Gastrocnemius medialis (tissue), 4 donors: ENCODE data around the gene AGGF1. TPM values are rescaled to one million over a fixed set of nuclear protein-coding genes. Genes with fewer than 3 reads are reported as not detected.

Experiments
- ATAC-seq, 2 donors: fragments of 150-250 bp; one replicate each; pipeline ENCODE4 v1.9.1; 2016
- DNase-seq, 2 donors: peaks; one replicate each; pipeline ENCODE4 v3.0.0-alpha.2; 2019
- H3K27ac ChIP-seq, 4 donors: fragments of 200-600 bp; sonication (generic); 1 replicate in 1 of 4; 2 replicates in 3 of 4; pipeline ENCODE4 v1.5.1; 2016 to 2018; ENCODE audit warnings: mild to moderate bottlenecking in 2 of 4, moderate library complexity in 1 of 4
- H3K27me3 ChIP-seq, 3 donors: fragments of 200-600 bp; sonication (generic) in 2 of 3; 1 replicate in 1 of 3; 2 replicates in 2 of 3; pipeline versions ENCODE4 v1.5.1 to v1.6.0; 2016 to 2019; ENCODE audit warnings: mild to moderate bottlenecking in 1 of 3, moderate library complexity in 1 of 3
- H3K36me3 ChIP-seq, 2 donors: fragments of 200-600 bp; sonication (generic) in 1 of 2; one replicate each; pipeline ENCODE4 v1.5.1; 2017 to 2018
- H3K4me1 ChIP-seq, 2 donors: fragments of 200-600 bp; sonication (generic) in 1 of 2; one replicate each; pipeline ENCODE4 v1.5.1; 2016 to 2017; ENCODE audit warnings: mild to moderate bottlenecking in 2 of 2
- H3K4me3 ChIP-seq, 4 donors: fragments of 200-600 bp; sonication (generic) in 3 of 4; 1 replicate in 1 of 4; 2 replicates in 3 of 4; pipeline ENCODE4 v1.5.1; 2016 to 2019; ENCODE audit warnings: mild to moderate bottlenecking in 2 of 4
- H3K9me3 ChIP-seq, 3 donors: fragments of 200-600 bp; sonication (generic) in 2 of 3; 1 replicate in 1 of 3; 2 replicates in 2 of 3; pipeline ENCODE4 v1.5.1; 2016 to 2019
- CTCF ChIP-seq, 5 experiments: fragments of 450-650 bp in 3 of 5; fragments of 200-600 bp in 2 of 5; sonication (generic) in 2 of 5; IDR thresholded peaks in 4 of 5; conservative IDR thresholded peaks in 1 of 5; 1 replicate in 4 of 5; 2 replicates in 1 of 5; pipeline ENCODE4 v1.5.1; 2016 to 2019; ENCODE audit warnings: antibody characterized with exemption in 5 of 5, mild to moderate bottlenecking in 3 of 5, moderate library complexity in 3 of 5
- POLR2A ChIP-seq, 2 donors: fragments of 450-650 bp; IDR thresholded peaks; one replicate each; pipeline ENCODE4 v1.6.1; 2017; ENCODE audit warnings: antibody characterized with exemption in 2 of 2, mild to moderate bottlenecking in 2 of 2, moderate library complexity in 2 of 2
- in situ Hi-C, 4 donors: fragments of 200-750 bp; cut with MboI; loops; one replicate each; pipeline versions ENCODE4 v1.15.0 to v1.8.0; 2017; ENCODE audit warnings: low sequenced_read_pairs in 4 of 4
- intact Hi-C: fragments of 100-400 bp; cut with DNase I; formaldehyde crosslinking; loops from one replicate; pipeline ENCODE4 v1.15.1; 2023; ENCODE audit warnings: low total_unique reads
- total RNA-seq, 4 donors: library from RNA; depleted of rRNA; stranded (reverse); fragments of >200 nt; gene quantifications; one replicate each; pipeline versions ENCODE4 v1.1.0 to v1.2.3, GENCODE V29; 2016

The AGGF1 gene
- total RNA-seq, 4 donors from 2014 or later, result 16.9 to 25.0 (median 19.8) TPM

- ATAC-seq, result no peak
- no peak overlapping the region for H3K27ac ChIP-seq
- H3K36me3 ChIP-seq, result no peaks in the 10 kb centered on the region
- no peaks in the 10 kb centered on the region for H3K9me3 ChIP-seq
- no peaks in the 10 kb centered on the region for H3K4me1 ChIP-seq
- H3K4me3 ChIP-seq, result no peak overlapping the region
- peaks cover 0 to 12% (median 6%) of the 10 kb centered on the region in 3 donors for H3K27me3 ChIP-seq
- DNase-seq, result no peak
- intact Hi-C loops (no loop called here), in situ Hi-C loops (loop anchor here in 1 of 4 donors (10.0 to 25.0 kb wide), 2 partner anchors 143 to 405 kb away; partner anchors contain the start of gene F2RL2)
- TF ChIP-seq POLR2A (IDR thresholded peaks at IDR 0.05), result no peak
- no peak for TF ChIP-seq CTCF (IDR thresholded peaks at IDR 0.05 in 4 of 5, conservative IDR thresholded peaks at IDR 0.05 in 1 of 5)
Observed at GRCh38 chr5:77017668-77018067, 12.5 kb upstream of the AGGF1 start.

DNA sequence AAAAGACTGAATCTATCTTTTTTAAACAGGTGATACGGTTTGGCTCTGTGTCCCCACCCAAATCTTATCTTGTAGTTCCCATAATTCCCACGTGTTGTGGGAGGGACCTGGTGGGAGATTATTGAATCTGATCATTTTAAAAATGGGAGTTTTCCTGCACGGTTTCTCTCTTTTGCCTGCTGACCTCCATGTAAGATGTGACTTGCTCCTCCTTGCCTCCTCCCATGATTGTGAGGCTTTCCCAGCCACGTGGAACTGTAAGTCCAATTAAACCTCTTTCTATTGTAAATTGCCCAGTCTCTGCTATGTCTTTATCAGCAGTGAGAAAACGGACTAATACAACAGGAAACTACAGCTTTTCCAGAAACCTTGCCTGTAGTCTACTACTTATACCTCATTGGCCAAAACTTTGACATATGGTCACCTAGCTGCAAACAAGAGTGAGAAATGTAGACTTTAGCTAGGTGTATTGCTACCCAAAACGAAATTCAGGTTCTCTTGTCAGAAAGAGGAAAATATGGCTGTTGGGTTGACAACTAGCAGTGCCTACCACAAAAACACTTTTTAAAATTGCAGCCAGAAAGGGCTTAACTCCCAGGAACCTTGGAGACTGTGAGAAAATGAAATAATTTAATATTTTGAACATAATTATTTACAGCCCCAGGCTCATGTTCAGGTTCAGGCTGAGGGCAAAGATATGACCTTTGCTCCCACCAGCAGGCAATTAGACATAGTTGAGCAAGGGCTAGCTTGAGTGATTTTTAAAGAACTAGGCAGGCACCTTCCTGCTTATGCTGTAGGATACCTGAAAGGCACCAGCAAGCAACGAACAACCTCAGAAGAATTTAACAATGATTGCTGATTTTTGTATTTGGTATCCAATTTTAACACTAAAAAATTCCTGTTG, 7.4 kb upstream of the AGGF1 start:
- no peaks in the 10 kb centered on the region for H3K9me3 ChIP-seq
- H3K4me1 ChIP-seq, result no peaks in the 10 kb centered on the region
- in situ Hi-C loops (loop anchor here in 1 of 4 donors (25.0 kb wide), 1 partner anchor 410 kb away; the partner anchor contains the start of gene F2RL2), intact Hi-C loops (no loop called here)
- no peak overlapping the region for H3K4me3 ChIP-seq
- no peak overlapping the region for H3K27ac ChIP-seq
- H3K27me3 ChIP-seq, result peaks cover 0 to 14% (median 9%) of the 10 kb centered on the region in 3 donors
- TF ChIP-seq CTCF (IDR thresholded peaks at IDR 0.05 in 4 of 5, conservative IDR thresholded peaks at IDR 0.05 in 1 of 5) (no peak), POLR2A (IDR thresholded peaks at IDR 0.05) (no peak)
- DNase-seq, result no peak
- no peak for ATAC-seq
- H3K36me3 ChIP-seq, result no peaks in the 10 kb centered on the region

DNA sequence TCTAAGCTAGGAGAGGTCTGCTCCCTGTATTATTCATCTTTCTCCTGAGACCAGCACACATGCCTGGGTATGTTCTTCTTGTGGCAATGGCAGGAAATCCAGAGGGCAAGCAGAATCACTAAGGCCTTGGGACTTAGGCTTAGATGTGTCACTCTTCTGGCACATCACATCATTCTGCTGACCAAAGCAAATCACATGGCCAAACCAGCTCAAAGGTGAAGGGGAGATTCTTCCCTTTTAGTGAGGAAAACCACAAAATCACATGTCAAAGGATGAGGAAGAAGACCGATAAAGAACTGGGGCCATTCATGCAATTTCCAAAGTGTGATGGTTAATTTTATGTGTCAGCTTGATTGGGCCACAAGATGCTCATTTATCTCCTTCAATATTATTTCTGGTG, 5.7 kb upstream of the AGGF1 start:
- Histone ChIP-seq H3K36me3 (no peaks in the 10 kb centered on the region), H3K4me1 (peaks cover 0 to 2% of the 10 kb centered on the region in 2 donors), H3K27ac (no peak overlapping the region), H3K27me3 (peaks cover 0 to 14% (median 9%) of the 10 kb centered on the region in 3 donors), H3K9me3 (no peaks in the 10 kb centered on the region), H3K4me3 (no peak overlapping the region)
- TF ChIP-seq CTCF (IDR thresholded peaks at IDR 0.05 in 4 of 5, conservative IDR thresholded peaks at IDR 0.05 in 1 of 5) (no peak), POLR2A (IDR thresholded peaks at IDR 0.05) (no peak)
- DNase-seq (no peak), ATAC-seq (no peak)
- in situ Hi-C loops (loop anchor here in 1 of 4 donors (25.0 kb wide), 1 partner anchor 412 kb away; the partner anchor contains the start of gene F2RL2), intact Hi-C loops (no loop called here)

DNA sequence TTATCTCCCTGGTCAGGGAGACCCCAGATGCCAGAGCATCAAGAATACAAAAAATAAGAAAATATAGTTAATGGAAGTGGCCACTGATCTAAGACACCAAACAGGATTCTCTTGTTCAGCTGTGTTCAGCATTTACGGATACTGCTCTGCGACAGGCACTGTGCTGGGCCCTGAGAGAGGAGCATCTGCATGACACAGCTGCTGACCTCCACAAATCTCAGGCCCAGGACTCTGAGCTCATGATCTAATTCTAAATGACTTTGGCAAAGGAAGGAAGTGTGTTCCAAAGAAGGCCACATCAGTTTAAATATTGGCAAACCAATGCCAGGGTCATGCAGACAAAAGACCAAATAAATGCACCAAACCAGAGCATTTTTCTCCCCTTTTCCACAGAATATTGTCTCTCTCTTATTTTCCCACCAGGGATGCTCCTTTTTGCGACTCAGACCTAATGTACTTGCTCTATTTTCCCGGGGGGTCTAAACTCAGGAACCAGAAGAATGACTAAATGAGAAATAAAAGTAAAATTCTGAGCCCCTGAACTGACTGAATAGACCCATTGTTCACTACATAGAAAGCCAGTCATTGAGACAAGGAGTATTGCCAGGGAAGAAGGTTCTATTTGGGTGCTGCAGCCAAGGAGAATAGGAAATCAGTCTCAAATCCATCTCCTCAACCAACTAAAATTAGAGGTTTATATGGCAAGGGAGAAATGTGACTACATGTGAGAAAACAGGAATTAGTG, 1.4 kb upstream of the AGGF1 start:
- DNase-seq, result no peak
- Histone ChIP-seq H3K9me3 (no peaks in the 10 kb centered on the region), H3K36me3 (no peaks in the 10 kb centered on the region), H3K27ac (no peak overlapping the region), H3K27me3 (no peaks in the 10 kb centered on the region), H3K4me1 (peaks cover 16 to 21% of the 10 kb centered on the region in 2 donors), H3K4me3 (no peak overlapping the region)
- in situ Hi-C loops (no loop called here), intact Hi-C loops (no loop called here)
- TF ChIP-seq POLR2A (IDR thresholded peaks at IDR 0.05) (no peak), CTCF (IDR thresholded peaks at IDR 0.05 in 4 of 5, conservative IDR thresholded peaks at IDR 0.05 in 1 of 5) (no peak)
- ATAC-seq, result no peak
